Motor neuron (in vitro differentiated cells): ENCODE results near the gene HEXD. TPM values are rescaled to one million over a fixed set of nuclear protein-coding genes. Genes with fewer than 3 reads are reported as not detected.
"Not testable (repeated sequence)": the region's sequence is repeated elsewhere in the genome, so short reads cannot be mapped to it uniquely, and the experiment has no call there.

Experiments used
- ATAC-seq, 8 experiments: fragments of 200-7000 bp; cut with Tn5 transposase; replicated peaks in 6 of 8; 2 replicates each; pipeline ENCODE4 v1.8.0; 2021; ENCODE audit warnings: mild to moderate bottlenecking in 8 of 8, moderate library complexity in 8 of 8
- H3K27ac ChIP-seq, 2 donors: fragments of 250-450 bp; sonication (Bioruptor Pico); 2 replicates each; pipeline ENCODE4 v1.9.0; 2021; ENCODE audit warnings: antibody characterized with exemption in 2 of 2, mild to moderate bottlenecking in 2 of 2, moderate library complexity in 1 of 2
- H3K4me1 ChIP-seq, 2 donors: fragments of 250-450 bp; sonication (Bioruptor Pico); replicated peaks in 1 of 2; 2 replicates each; pipeline ENCODE4 v1.6.1; 2021; ENCODE audit warnings: antibody characterized with exemption in 2 of 2, mild to moderate bottlenecking in 2 of 2, moderate library complexity in 1 of 2
- H3K4me3 ChIP-seq, 5 donors: fragments of 250-450 bp; sonication (Bioruptor Pico); 2 replicates each; pipeline ENCODE4 v1.9.0; 2021; ENCODE audit warnings: antibody characterized with exemption in 5 of 5, mild to moderate bottlenecking in 5 of 5, moderate library complexity in 4 of 5
- WGBS, 10 experiments: fragments of 450-650 bp; shearing (Covaris generic); methylation state at CpG; one replicate each; pipeline ENCODE4 v1.0.0; 2022; 5-methylcytosine and 5-hydroxymethylcytosine counted together
- in situ Hi-C, 9 experiments: fragments of 400-800 bp; cut with MboI; loops; one replicate each; pipeline ENCODE4 v1.15.0; 2021; ENCODE audit warnings: low sequenced_read_pairs in 9 of 9, low pct_unique_long_range_greater_than_20kb in 2 of 9; ENCODE audit not compliant: unreplicated experiment in 9 of 9
- total RNA-seq, 8 experiments: library from RNA; unstranded; fragments of 300-600 nt; gene quantifications; 2 replicates each; pipeline versions ENCODE4 v1.2.3 to v1.2.4, GENCODE V29; 2022

The HEXD gene
- total RNA-seq, 8 experiments from 2014 or later, result 10.3 to 33.4 (median 15.3) TPM

- ATAC-seq, result no peak
- H3K27ac ChIP-seq, result no peak overlapping the region
- in situ Hi-C loops, result no loop called here
Measured at GRCh38 chr17:82444284-82444893, 26.2 kb downstream of the HEXD start.

DNA sequence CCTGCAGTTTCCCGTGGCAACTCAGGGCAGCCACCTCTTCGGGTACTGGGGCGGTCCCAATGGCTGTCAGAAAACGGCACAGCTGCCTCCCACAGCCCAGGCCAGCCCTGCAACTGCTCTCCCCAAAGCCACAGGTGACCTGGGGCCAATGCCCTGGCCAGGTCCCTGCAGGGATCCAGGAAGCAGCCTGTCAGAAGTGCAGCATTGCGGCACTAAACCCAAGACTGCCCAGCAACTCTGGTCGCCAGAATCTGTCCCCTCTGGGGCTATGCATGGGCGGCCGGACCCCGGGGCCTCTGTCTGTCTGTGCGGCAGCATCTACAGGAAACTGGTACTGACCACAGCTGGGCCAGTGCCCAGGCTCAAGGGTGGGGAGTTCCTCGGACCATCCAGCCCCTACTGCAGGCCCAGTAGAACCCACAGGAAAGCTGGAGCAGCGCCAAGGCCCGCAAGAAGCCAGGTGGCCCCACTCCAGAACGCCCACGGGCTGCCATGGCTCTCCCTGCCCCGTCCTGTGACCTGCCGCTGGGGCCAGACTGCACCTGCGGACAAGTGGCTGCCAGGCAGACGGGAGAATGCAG, 26.9 kb downstream of the HEXD start:
- in situ Hi-C loops, result no loop called here
- Histone ChIP-seq H3K4me1 (peaks cover 9% of the 10 kb centered on the region in 2 donors), H3K27ac (no peak overlapping the region), H3K4me3 (no peak overlapping the region)
- ATAC-seq, result no peak
- 40 to 100% (median 60%) methylated on average over 1 to 3 of the region's 19 CpGs; no CpG with 5 or more reads in 6 of the 10 experiments for WGBS, 10 experiments

More at GRCh38 chr17:82444284-82444893, 26.2 kb downstream of the HEXD start:
- no peak overlapping the region for H3K4me3 ChIP-seq
- 81 to 97% (median 94%) methylated on average over 3 to 12 of the region's 35 CpGs; no CpG with 5 or more reads in 6 of the 10 experiments for WGBS, 10 experiments
- H3K4me1 ChIP-seq, result peaks cover 3% of the 10 kb centered on the region in 2 donors

- in situ Hi-C loops, result no loop called here
- Histone ChIP-seq H3K4me3 (no peak overlapping the region), H3K4me1 (peaks cover 9% of the 10 kb centered on the region in 2 donors), H3K27ac (no peak overlapping the region)
- 100% methylated on average over 3 of the region's 13 CpGs; no CpG with 5 or more reads in 9 of the 10 experiments for WGBS, 10 experiments
- ATAC-seq, result no peak
Measured at GRCh38 chr17:82445542-82445941, 27.4 kb downstream of the HEXD start.

- in situ Hi-C loops, result no loop called here
- no peak overlapping the region for H3K4me3 ChIP-seq
- 60 to 100% (median 93%) methylated on average over 1 to 9 of the region's 15 CpGs; no CpG with 5 or more reads in 5 of the 10 experiments for WGBS, 10 experiments
- ATAC-seq, result no peak
- H3K4me1 ChIP-seq, result peaks cover 9 to 11% of the 10 kb centered on the region in 2 donors
- no peak overlapping the region for H3K27ac ChIP-seq
Measured at GRCh38 chr17:82446124-82446523, 28.0 kb downstream of the HEXD start.

DNA sequence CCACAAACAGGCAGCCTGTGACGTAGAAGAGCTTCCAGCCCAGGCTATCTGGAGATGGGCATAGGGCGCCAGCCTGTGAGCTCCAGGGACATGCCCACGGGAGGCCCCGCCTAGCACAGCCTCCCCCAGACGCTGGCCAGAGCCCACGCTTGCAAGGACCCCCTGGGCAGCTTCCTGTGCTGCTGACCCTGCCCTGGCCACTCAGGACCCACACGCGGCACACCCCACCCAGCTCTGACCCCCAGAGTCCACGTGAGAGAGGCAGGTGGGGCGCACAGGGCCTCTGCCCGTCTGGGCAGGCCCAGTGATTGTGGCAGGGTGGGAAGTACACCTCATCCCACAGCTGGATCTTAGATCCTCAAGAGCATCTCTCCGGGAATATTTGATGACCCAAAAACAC, 28.5 kb downstream of the HEXD start:
- 100% methylated on average over 1 of the region's 12 CpGs; no CpG with 5 or more reads in 9 of the 10 experiments for WGBS, 10 experiments
- no peak for ATAC-seq
- H3K4me3 ChIP-seq, result no peak overlapping the region
- in situ Hi-C loops, result no loop called here
- no peak overlapping the region for H3K27ac ChIP-seq
- peaks cover 12 to 13% of the 10 kb centered on the region in 2 donors for H3K4me1 ChIP-seq

DNA sequence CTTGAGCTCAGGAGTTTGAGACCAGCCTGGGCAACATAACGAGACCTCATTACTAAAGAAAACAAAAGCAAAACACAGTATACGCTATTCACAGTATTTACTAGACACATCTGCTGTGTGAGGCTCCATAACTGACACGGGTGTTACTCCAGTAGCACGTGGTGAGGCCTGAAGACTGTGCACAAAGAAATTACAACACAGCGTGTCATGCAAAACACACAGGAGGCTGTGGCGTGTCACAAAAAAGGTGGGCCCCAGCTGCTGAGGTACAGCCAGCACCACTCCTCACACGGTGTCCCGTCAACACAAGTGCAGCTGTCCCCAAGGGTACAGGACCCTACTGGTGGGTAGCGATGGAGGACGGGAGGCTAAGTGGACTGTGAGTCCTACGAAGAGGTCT, 29.7 kb downstream of the HEXD start:
- no peak for ATAC-seq
- Histone ChIP-seq H3K4me3 (no peak overlapping the region), H3K4me1 (peaks cover 12 to 13% of the 10 kb centered on the region in 2 donors), H3K27ac (no peak overlapping the region)
- 80 to 97% (median 93%) methylated on average over 1 to 7 of the region's 11 CpGs; no CpG with 5 or more reads in 5 of the 10 experiments for WGBS, 10 experiments
- in situ Hi-C loops, result no loop called here

DNA sequence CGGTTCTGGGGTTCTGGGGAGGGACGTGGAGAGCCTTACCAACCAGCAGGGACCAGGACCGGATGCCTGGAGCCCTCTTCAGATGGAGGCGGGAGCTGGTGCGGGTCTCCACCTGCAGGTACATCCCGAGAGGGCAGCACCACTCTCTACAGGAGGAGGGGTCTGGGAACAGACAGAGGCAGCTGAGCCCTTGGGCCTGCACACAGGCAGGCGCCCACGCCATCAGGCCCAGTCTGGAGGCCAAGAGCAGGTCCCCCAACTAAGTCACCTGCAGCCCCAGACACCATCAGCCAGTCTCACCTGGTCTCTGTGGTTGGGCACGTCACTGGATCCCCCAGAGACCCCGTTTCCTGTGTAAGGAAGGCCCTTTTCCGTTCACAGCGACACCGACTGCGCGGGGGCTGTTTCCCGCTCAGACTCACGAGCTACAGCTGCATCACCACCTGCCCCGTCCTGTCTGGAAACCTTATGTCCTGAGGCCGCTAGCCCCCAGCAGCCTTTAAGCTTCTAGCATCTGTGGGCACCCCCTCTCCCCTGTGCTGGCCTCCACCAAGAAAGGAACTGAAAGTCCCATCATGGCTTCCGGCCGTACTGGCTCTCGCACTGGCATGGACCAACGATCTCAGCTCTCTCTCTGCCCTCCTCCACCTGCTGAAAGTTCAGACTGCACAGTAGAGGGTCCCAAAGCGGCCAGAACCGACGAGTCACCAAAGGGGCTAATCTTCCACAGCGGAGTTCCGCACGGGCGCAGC, 31.2 kb downstream of the HEXD start:
- 43 to 100% (median 86%) methylated on average over 1 to 12 of the region's 30 CpGs; no CpG with 5 or more reads in 4 of the 10 experiments for WGBS, 10 experiments
- no peak overlapping the region for H3K27ac ChIP-seq
- H3K4me3 ChIP-seq, result peak overlapping the region; percentile 57 to 97 (median 73)
- ATAC-seq, result peak in 1 of 8 experiments; percentile 7
- in situ Hi-C loops, result no loop called here
- H3K4me1 ChIP-seq, result peaks cover 12 to 13% of the 10 kb centered on the region in 2 donors

- peak in 2 of 8 experiments; percentile 0 to 3 for ATAC-seq
- peak overlapping the region; percentile 61 to 83 for H3K27ac ChIP-seq
- 31 to 90% (median 49%) methylated on average over 2 to 10 of the region's 18 CpGs; no CpG with 5 or more reads in 4 of the 10 experiments for WGBS, 10 experiments
Measured at GRCh38 chr17:82449883-82450356, 31.8 kb downstream of the HEXD start.

DNA sequence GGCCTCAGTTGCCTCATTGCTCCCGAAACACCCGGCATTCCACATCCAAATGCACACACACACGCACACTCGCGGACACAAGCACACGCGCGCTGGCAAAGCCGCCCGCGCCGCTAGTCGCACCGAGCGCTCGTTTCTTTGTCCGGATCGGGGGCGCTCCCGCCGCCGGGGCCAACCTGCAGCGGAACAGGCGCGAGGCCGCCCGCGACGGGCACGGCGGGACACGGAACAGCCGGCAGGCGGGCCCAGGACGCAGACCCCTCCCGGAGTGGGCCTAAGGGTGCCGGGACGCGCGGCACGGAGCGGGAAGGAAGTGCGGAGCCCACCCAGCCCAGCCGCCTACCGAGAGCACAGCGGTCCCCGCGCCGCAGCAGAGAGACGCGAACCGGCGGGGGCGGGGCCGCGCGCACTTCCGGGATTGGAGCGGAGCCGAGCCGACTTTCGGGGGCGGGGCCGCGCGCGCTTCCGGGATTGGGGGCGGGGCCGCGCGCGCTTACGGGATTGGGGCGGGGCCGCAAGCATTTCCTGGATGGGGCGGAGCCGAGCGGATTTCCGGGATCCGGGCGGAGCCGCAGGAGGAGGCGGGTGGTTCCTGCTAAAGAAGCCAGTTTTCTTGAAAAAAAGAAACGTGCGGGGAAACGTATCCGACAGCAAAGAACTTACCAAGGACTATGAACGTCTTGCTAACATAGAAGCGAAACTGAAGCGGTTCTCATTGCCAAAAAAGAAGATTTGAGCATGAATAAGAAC, 32.4 kb downstream of the HEXD start, which contains the start of gene CYBC1:
TSS of gene CYBC1 (minus strand) at position 396 of the 750 bp plus-strand sequence. CDS start 1,498 bp downstream, outside the sequence.
- WGBS, 10 experiments, result 0 to 2% (median 0%) methylated on average over 4 to 22 of the region's 91 CpGs; no CpG with 5 or more reads in 3 of the 10 experiments
- in situ Hi-C loops, result no loop called here
- Histone ChIP-seq H3K4me3 (peak within 1 kb of the TSS; percentile 57 to 97 (median 73)), H3K27ac (peak within 1 kb of the TSS; percentile 61 to 83), H3K4me1 (peaks cover 12 to 13% of the 10 kb centered on the region in 2 donors)
- peak; percentile 82 to 94 (median 92) for ATAC-seq

More at GRCh38 chr17:82449883-82450356, 31.8 kb downstream of the HEXD start:
- Histone ChIP-seq H3K4me3 (peak overlapping the region; percentile 57 to 97 (median 73)), H3K4me1 (peaks cover 12 to 13% of the 10 kb centered on the region in 2 donors)
- in situ Hi-C loops, result no loop called here

DNA sequence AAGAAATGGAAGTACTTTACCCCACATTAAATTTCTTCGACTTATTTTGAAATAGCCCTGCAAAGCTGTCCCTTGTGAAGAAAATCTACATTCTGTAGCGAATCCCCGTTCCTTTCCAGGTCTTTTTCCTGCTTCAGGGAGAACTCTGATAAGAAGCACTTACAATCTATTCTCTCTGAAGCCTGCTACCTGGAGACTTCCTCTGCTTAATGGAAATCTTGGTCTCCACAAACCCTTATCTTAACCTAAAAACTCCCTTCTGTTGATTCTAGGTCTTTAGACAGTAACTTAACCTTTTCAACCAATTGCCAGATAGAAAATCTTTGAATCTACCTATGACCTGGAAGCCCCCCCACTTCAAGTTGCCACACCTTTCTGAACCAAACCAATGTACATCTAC, 34.0 kb downstream of the HEXD start:
- WGBS, 10 experiments, result 93 to 100% (median 95%) methylated on average over 2 to 3 of the region's 3 CpGs; no CpG with 5 or more reads in 5 of the 10 experiments
- no peak overlapping the region for H3K27ac ChIP-seq
- in situ Hi-C loops, result no loop called here
- no peak overlapping the region for H3K4me3 ChIP-seq
- no peak for ATAC-seq
- H3K4me1 ChIP-seq, result peaks cover 15% of the 10 kb centered on the region in 2 donors

GRCh38 chr17:82453151-82453550, 35.0 kb downstream of the HEXD start:
- H3K27ac ChIP-seq, H3K4me3 ChIP-seq, ATAC-seq, in situ Hi-C loops: not testable (repeated sequence)
- 83 to 100% (median 95%) methylated on average over 1 to 7 of the region's 7 CpGs; no CpG with 5 or more reads in 3 of the 10 experiments for WGBS, 10 experiments
- peaks cover 21 to 22% of the 10 kb centered on the region in 2 donors for H3K4me1 ChIP-seq

GRCh38 chr17:82453706-82454105, 35.6 kb downstream of the HEXD start:
- in situ Hi-C loops, H3K27ac ChIP-seq, H3K4me3 ChIP-seq, ATAC-seq: not testable (repeated sequence)
- peaks cover 21 to 22% of the 10 kb centered on the region in 2 donors for H3K4me1 ChIP-seq
- 100% methylated on average over 1 of the region's 21 CpGs; no CpG with 5 or more reads in 9 of the 10 experiments for WGBS, 10 experiments
